Aorta (tissue), 5 donors: Measurements from ENCODE around the gene SIM1. TPM values are rescaled to one million over a fixed set of nuclear protein-coding genes. Genes with fewer than 3 reads are reported as not detected.
"Not testable (repeated sequence)": the region's sequence is repeated elsewhere in the genome, so short reads cannot be mapped to it uniquely, and the experiment has no call there.

ENCODE experiments used
- ATAC-seq: fragments of 200-7000 bp; cut with Tn5 transposase; one replicate; pipeline ENCODE4 v1.9.1; 2022; ENCODE audit warnings: moderate library complexity; ENCODE audit not compliant: low FRiP score
- DNase-seq, 2 donors: peaks; one replicate each; pipeline ENCODE4 v3.0.0-alpha.2; 2020
- H3K27ac ChIP-seq, 2 donors: one replicate each; pipeline ENCODE4 v1.5.1; 2013; ENCODE audit warnings: low read length in 2 of 2, mild to moderate bottlenecking in 2 of 2, moderate library complexity in 2 of 2, control low read depth in 1 of 2, inconsistent platforms in 1 of 2, low read depth in 1 of 2
- H3K27me3 ChIP-seq, 2 donors: one replicate each; pipeline ENCODE4 v1.6.1; 2013; ENCODE audit warnings: control low read depth in 1 of 2, low read length in 1 of 2, mild to moderate bottlenecking in 1 of 2, moderate library complexity in 1 of 2; ENCODE audit not compliant: insufficient read depth in 2 of 2, control insufficient read depth in 1 of 2
- H3K36me3 ChIP-seq, 2 donors: one replicate each; pipeline ENCODE4 v1.6.1; 2013; ENCODE audit warnings: control low read depth in 1 of 2, low read length in 1 of 2, mild to moderate bottlenecking in 1 of 2; ENCODE audit not compliant: insufficient read depth in 2 of 2, control insufficient read depth in 1 of 2
- H3K4me1 ChIP-seq, 2 donors: one replicate each; pipeline ENCODE4 v1.6.1; 2013; ENCODE audit warnings: low read length in 2 of 2, control low read depth in 1 of 2, mild to moderate bottlenecking in 1 of 2, moderate library complexity in 1 of 2; ENCODE audit not compliant: insufficient read depth in 2 of 2, control insufficient read depth in 1 of 2
- H3K4me3 ChIP-seq, 2 donors: one replicate each; pipeline ENCODE4 v1.5.1; 2013; ENCODE audit warnings: low read length in 2 of 2, control low read depth in 1 of 2, mild to moderate bottlenecking in 1 of 2
- H3K9me3 ChIP-seq: one replicate; pipeline ENCODE4 v1.6.1; 2013; ENCODE audit warnings: mild to moderate bottlenecking, low read length; ENCODE audit not compliant: control insufficient read depth
- WGBS, 2 donors: extraction: QIAGEN DNeasy Blood & Tissue Kit; methylation state at CpG; one replicate each; pipeline ENCODE4 v1.1.7; 2013; 5-methylcytosine and 5-hydroxymethylcytosine counted together
- intact Hi-C, 2 donors: fragments of 100-400 bp; cut with DNase I; formaldehyde crosslinking; loops; one replicate each; pipeline versions ENCODE4 v1.14.2 to v1.15.0; 2022
- polyA plus RNA-seq, 2 donors: library from polyadenylated mRNA; stranded (reverse); fragments of 200-250 nt; gene quantifications; one replicate each; pipeline ENCODE4 v1.2.3, GENCODE V29; 2013
- total RNA-seq, 2 donors: library from RNA; stranded (reverse); fragmentation: NEBNext Ultra II Directional; extraction: Animal tissue kit (Norgen Biotek cat#: 25700); gene quantifications; one replicate each; pipeline ENCODE4 v1.2.1, GENCODE V29; 2021
- donor health status: healthy with polysubstance abuse.
- donor health status: Bipolar disorder and iron deficiency.
- donor health status: DM: no; HTN: no; CAD: no.
- donor health status: DM: no; HTN: no; CAD: no.
- donor health status: DM: yes; HTN: yes; CAD: no.

The SIM1 gene
- total and polyA plus RNA-seq, 4 donors, result 0.10 TPM; not detected in 3

- Histone ChIP-seq H3K4me1 (peaks cover 0 to 3% of the 10 kb centered on the region in 2 donors), H3K4me3 (no peak overlapping the region), H3K27me3 (no peaks in the 10 kb centered on the region), H3K27ac (no peak overlapping the region), H3K9me3 (no peaks in the 10 kb centered on the region), H3K36me3 (no peaks in the 10 kb centered on the region)
- intact Hi-C loops, result no loop called here
- ATAC-seq, result no peak
- WGBS, 2 donors, result 91 to 94% methylated on average over 1 of the region's 1 CpG
- no peak for DNase-seq
These were observed 94.5 kb downstream of the SIM1 start for GRCh38 chr6:100370265-100370664.

DNA sequence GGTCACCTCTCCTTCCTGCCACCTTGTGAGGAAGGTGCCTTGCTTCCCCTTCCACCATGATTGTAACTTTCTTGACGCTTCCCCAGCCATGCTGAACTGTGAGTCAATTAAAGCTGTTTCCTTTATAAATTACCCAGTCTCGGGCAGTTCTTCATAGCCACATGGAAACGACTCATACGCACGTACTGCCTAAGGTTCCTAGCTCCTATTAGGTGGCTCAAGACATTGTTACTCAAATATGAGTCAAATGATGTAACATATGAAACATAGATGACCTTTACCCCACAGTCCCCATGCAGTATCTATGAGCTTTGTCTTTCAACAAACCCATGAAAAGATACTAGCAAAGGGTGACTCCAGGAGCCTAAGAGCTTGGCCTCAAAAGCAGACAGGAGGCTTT is 98.3 kb downstream of the SIM1 start:
- H3K27ac ChIP-seq, result no peak overlapping the region
- ATAC-seq (no peak), DNase-seq (no peak)
- intact Hi-C loops, result no loop called here
- no peaks in the 10 kb centered on the region for H3K27me3 ChIP-seq
- no peak overlapping the region for H3K4me3 ChIP-seq
- H3K4me1 ChIP-seq, result peaks cover 0 to 3% of the 10 kb centered on the region in 2 donors
- WGBS, 2 donors, result 94 to 97% methylated on average over 5 of the region's 5 CpGs
- H3K36me3 ChIP-seq, result no peaks in the 10 kb centered on the region
- no peaks in the 10 kb centered on the region for H3K9me3 ChIP-seq

- ATAC-seq (no peak), DNase-seq (no peak)
- intact Hi-C loops, result no loop called here
- WGBS, 2 donors, result 54 to 62% methylated on average over 1 of the region's 1 CpG
- Histone ChIP-seq H3K9me3 (no peaks in the 10 kb centered on the region), H3K4me1 (peaks cover 0 to 3% of the 10 kb centered on the region in 2 donors), H3K27ac (no peak overlapping the region), H3K36me3 (no peaks in the 10 kb centered on the region), H3K4me3 (no peak overlapping the region), H3K27me3 (no peaks in the 10 kb centered on the region)
These were observed 101.1 kb downstream of the SIM1 start for GRCh38 chr6:100363651-100364050.

- intact Hi-C loops, H3K4me3 ChIP-seq: not testable (repeated sequence)
These were observed 109.7 kb downstream of the SIM1 start for GRCh38 chr6:100354736-100355641.

DNA sequence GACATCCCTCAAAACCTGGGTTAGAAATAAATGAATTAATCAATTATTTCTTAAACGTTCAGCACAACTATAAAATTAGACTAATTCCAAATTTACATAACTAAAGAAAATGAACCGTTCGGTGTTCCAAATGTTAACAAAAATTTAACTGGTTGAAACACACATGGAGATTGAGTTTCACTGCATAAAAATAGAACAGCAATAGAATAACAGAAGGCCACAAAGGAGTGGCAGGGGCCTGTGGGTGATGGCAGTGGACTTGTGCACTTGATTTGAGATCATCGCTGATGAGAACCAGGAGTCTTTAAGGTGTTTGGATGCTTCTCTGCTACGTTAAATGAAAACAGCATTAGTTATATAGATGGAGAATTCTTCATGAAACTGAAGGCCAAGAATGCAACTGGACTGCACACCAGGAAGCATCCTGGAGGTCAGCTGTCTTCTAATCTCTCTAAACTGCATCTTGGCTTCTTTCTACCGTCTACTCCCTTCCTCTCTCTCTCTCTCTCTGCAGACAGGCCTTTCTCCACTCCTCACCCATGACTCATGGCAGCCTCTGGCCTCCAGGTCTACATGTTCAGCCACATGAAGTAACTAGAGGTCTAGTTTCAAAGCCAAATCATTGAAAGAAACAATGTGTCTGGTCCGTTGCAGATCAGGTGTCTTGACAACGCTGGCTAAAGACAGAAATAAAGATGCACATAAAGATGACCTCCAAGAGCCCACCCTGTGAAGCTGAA is 111.3 kb downstream of the SIM1 start:
- no peak overlapping the region for H3K27ac ChIP-seq
- intact Hi-C loops, result no loop called here
- DNase-seq (no peak), ATAC-seq (no peak)
- no peak overlapping the region for H3K4me3 ChIP-seq
- H3K4me1 ChIP-seq, result no peaks in the 10 kb centered on the region
- H3K36me3 ChIP-seq, result no peaks in the 10 kb centered on the region
- H3K27me3 ChIP-seq, result no peaks in the 10 kb centered on the region
- no peaks in the 10 kb centered on the region for H3K9me3 ChIP-seq
- 41 to 44% methylated on average over 8 of the region's 8 CpGs for WGBS, 2 donors

More at GRCh38 chr6:100354736-100355641, 109.7 kb downstream of the SIM1 start:
- not testable (repeated sequence) for H3K27ac ChIP-seq, H3K27me3 ChIP-seq, H3K9me3 ChIP-seq, H3K36me3 ChIP-seq, ATAC-seq, H3K4me1 ChIP-seq, DNase-seq
- WGBS, 2 donors, result 70 to 74% methylated on average over 34 to 35 of the region's 35 CpGs

GRCh38 chr6:100350139-100350538 is 114.6 kb downstream of the SIM1 start:
- no peaks in the 10 kb centered on the region for H3K36me3 ChIP-seq

GRCh38 chr6:100349366-100349765 is 115.4 kb downstream of the SIM1 start:
- 99% methylated on average over 3 of the region's 3 CpGs for WGBS, 2 donors
- DNase-seq (no peak), ATAC-seq (no peak)
- no peak overlapping the region for H3K27ac ChIP-seq
- no peaks in the 10 kb centered on the region for H3K36me3 ChIP-seq
- intact Hi-C loops, result loop anchor here in 1 of 2 donors (5.0 to 10.0 kb wide), 2 partner anchors 47 to 145 kb away; no protein-coding TSS in a partner anchor
- no peaks in the 10 kb centered on the region for H3K9me3 ChIP-seq
- no peaks in the 10 kb centered on the region for H3K27me3 ChIP-seq
- peaks cover 0 to 2% of the 10 kb centered on the region in 2 donors for H3K4me1 ChIP-seq
- no peak overlapping the region for H3K4me3 ChIP-seq

More at GRCh38 chr6:100350139-100350538, 114.6 kb downstream of the SIM1 start:
- DNase-seq, result no peak
- Histone ChIP-seq H3K27ac (no peak overlapping the region), H3K4me3 (no peak overlapping the region), H3K27me3 (no peaks in the 10 kb centered on the region), H3K9me3 (no peaks in the 10 kb centered on the region), H3K4me1 (no peaks in the 10 kb centered on the region)
- ATAC-seq, result no peak
- intact Hi-C loops, result no loop called here

- Histone ChIP-seq H3K4me3 (no peak overlapping the region), H3K36me3 (no peaks in the 10 kb centered on the region), H3K9me3 (no peaks in the 10 kb centered on the region), H3K27me3 (no peaks in the 10 kb centered on the region), H3K27ac (no peak overlapping the region), H3K4me1 (peaks cover 4% of the 10 kb centered on the region in 2 donors)
- DNase-seq (no peak), ATAC-seq (no peak)
- intact Hi-C loops, result loop anchor here in 1 of 2 donors (5.0 to 10.0 kb wide), 2 partner anchors 46 to 143 kb away; no protein-coding TSS in a partner anchor
- 34% methylated on average over 4 of the region's 4 CpGs for WGBS, 2 donors
These were observed 116.7 kb downstream of the SIM1 start for GRCh38 chr6:100347901-100348550.
